T47D (cell line): ENCODE data around the gene EP400.
"Not testable (repeated sequence)": the region's sequence is repeated elsewhere in the genome, so short reads cannot be mapped to it uniquely, and the experiment has no call there.

Experiments used
- DNase-seq, 2 experiments: peaks; one replicate each; pipeline versions ENCODE4 v3.0.0 to v3.0.0-alpha.2; 2011 to 2012; ENCODE audit warnings: low read depth in 1 of 2, low spot score in 1 of 2
- JUND ChIP-seq: IDR thresholded peaks from 2 replicates; pipeline ENCODE4 v1.6.1; 2012; ENCODE audit warnings: low read depth
- in situ Hi-C: cut with HindIII; loops from 2 replicates; pipeline ENCODE4 v1.10.0; 2016; ENCODE audit warnings: low sequenced_read_pairs, low pct_unique_long_range_greater_than_20kb

The EP400 gene

DNA sequence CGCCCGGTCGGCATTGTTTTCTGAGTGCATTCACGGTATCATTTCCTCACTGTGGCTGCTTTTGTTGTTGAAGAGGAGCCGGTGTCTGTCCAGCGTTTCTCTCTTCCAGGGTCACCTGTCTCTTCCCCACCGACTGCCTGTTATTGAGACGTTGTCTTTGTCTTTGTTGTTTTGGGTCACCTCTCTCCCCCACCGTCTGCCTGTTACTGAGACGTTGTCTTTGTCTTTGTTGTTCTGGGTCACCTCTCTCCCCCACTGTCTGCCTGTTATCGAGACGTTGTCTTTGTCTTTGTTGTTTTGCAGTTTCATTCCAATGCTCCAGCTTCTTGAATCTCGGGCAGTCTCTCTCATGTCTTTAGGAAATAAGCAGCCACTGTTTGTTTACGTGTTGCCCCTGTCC, 124.5 kb downstream of the EP400 start:
- TF ChIP-seq JUND, result no peak
- no peak for DNase-seq
- in situ Hi-C loops, result no loop called here

DNA sequence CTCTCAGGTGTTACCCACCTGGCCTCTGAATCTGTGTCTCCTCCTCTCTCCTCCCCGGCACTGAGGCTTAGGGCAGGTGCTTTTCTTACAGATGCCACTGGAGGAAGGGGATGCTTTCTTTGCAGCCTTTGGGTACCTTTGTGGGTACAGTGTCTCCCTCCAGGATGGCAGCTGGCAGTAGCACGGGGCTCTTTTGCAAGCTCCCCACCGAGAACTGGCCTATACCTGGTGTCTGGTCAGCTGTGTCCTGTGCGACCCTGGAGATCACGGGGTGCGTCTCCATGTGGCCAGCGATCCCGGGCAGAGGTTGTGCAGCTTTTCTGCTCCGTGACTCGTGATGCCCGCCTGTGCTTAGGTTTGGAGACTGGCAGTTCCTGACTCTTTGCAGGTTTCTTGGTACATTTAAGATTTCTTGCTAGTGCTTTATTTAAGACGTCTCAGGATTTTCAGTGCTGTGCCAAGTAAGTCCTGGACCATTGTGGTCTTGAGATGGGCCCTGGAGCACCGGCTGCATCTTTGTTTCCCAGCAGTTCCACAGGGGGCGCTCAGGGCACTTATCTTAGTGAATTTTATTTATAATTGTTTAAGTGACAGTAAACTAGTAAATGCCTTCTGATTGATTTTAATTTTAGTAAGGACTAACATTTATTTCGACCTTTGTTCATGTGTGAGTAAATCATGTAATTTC, 125.4 kb downstream of the EP400 start:
- no peak for TF ChIP-seq JUND
- in situ Hi-C loops, result no loop called here
- DNase-seq, result no peak

DNA sequence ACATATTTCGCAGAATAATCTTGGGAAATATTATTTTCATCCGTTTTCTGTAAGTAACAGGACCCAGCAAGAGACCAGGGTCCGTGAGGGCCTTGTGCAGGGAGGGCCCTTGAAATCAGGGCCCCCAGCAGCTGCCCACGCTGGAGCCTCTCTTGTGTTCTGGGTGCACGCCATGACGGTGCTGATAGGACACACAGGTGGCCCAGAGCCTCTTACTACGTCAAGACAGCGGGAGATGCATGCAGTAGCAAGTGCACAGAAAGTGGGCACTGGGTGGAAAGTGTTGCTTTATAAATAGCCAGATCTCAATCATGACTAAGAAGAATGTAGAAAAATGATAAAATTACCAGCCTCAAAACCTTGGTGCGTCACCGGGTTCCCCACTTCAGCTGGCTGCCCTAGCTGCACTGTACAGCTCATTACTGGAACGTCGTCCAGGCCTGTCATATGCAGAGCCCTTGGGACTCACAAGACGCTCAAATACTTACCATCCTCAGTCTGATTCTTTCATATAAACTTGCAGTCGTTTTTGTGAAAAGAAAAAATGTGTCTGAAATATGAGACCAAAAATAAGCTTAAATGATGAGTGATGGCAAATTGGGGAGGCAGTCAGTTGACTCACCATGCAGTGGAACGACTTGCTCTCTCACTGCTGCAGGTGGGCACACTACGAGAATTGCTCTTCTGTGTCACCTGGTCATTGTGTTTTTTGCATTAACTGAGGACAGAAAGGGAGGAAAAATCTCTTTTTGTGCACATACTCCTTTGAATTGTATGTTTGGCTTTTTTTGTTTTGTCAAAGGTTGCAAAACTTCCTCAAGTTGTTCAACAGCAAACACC, 126.2 kb downstream of the EP400 start:
- TF ChIP-seq JUND, result no peak
- in situ Hi-C loops, result no loop called here
- no peak for DNase-seq

DNA sequence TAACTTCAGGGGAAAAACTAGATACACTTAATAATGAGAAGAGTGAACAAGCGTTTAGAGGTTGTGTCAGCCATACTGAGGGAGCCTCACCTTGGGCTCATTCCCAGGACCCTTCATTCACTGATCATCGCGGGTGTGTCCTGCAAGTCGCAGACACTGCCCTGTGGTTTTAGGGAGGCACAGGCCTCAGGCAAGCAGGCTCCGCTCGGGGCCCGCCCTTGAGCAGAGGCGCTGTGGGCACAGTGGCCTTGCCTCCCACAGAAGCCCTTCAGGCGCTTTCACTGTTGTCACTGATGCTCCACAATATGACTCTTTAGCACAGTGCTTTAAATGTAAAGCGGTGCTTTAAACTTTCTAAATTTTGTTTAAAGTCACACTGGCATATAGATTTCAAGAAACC, 127.0 kb downstream of the EP400 start:
- in situ Hi-C loops, result no loop called here
- no peak for TF ChIP-seq JUND
- DNase-seq, result no peak

DNA sequence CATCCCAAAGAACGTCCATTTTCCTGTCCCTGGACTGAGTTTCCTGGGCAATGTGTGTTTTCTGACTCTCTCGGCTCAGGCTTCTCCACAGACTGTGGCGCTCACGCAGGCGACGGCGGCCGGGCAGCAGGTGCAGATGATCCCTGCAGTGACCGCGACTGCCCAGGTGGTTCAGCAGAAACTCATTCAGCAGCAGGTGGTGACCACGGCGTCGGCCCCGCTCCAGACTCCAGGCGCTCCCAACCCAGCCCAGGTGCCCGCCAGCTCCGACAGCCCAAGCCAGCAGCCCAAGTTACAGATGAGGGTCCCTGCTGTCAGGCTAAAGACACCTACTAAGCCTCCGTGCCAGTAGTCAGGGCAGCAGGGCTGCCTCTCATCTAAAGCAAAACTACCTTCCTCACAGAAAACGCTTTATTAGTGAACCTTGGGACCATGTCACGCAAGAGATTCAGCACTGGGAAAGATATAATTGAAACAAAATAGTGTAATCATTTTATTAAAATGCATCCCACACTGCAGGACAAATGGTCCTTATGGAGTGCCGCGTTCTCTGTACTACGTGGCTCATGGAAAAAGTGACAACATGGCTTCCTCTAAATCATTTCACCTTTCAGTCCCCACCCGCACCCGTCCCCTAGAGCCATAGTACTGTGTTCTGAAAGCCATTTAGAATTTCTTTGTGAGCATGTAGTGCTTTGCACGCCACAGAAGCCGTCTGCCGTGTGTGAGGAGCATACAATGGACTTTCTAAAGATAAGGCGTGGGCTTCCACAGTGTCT, 127.8 kb downstream of the EP400 start:
- in situ Hi-C loops, result no loop called here
- no peak for TF ChIP-seq JUND

DNA sequence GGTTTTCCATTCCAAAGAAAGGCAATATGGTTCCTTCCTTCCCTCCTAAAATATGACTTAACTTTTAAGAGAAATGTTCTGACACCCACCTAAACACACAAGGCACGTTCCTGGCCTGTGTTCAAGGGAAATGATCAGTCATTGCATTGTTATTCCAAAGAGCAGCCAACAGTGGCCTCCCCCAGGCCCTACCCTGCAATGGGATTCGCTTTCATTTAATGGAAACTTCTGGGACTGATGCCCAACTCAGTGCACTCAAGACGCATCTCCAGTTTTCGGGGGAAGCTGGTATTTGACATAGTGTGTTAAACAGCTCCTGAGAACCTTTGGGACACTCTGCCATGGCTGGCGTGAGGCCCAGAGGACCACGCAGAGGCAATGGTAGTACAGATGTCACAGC, 128.4 kb downstream of the EP400 start:
- in situ Hi-C loops, result no loop called here
- no peak for TF ChIP-seq JUND
- no peak for DNase-seq

More for the DNA sequence above, 127.8 kb downstream of the EP400 start:
- DNase-seq, result no peak

DNA sequence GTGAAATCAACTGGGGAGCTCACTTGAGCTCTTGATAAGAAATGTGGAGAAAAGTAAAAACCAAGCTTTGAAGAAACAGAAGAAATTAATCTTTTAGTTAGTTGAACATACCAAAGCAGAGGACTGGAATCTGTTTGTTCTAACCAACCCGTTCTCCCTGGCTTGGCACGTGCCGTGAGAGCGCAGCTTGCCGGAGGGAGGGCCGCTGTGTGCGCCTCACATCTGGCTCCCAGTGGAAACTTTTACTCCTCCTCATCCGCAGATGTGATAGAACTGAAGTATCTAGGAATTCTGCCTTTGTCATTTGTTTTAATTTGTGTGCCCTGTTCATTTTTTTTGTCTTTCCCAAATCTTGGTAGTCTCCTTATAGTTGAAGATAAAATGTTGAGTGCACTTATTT, 129.5 kb downstream of the EP400 start:
- TF ChIP-seq JUND, result no peak
- in situ Hi-C loops, result no loop called here
- no peak for DNase-seq

DNA sequence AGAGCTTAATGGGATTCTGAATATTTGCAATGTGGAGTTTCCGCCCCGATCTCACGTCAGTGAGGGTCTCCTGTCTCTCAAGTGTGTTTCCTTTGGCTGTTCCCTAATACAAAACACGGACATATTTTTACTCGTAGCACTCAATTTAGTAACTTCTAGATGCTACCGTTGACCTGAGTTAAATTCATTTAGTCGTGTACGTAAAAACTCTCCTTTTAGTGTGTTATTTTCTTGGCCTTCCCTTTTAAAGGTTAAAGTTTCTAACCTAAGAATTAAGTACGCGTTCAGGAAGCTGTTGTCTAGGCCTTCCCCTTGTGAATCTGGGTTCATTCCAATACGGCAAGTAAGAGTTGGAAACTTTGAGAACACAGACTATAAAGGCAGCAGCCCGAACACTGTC, 130.0 kb downstream of the EP400 start:
- TF ChIP-seq JUND, result no peak
- DNase-seq, result no peak
- in situ Hi-C loops, result no loop called here

DNA sequence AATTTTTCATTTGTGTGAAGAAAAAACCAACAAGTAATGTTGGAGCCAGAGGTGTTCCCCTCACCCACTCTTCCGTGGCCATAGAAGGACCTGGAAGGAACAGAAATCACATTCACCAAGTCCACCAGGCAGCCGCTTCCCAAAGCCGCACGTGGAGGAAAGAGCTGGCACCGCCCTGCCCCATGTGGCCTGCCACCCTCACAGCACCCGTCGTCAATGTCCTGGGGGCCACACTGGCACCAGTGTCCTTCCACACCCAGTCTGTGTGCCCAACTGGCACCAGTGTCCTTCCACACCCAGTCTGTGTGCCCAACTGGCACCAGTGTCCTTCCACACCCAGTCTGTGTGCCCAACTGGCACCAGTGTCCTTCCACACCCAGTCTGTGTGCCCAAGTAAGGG, 130.8 kb downstream of the EP400 start:
- DNase-seq, in situ Hi-C loops: not testable (repeated sequence)

DNA sequence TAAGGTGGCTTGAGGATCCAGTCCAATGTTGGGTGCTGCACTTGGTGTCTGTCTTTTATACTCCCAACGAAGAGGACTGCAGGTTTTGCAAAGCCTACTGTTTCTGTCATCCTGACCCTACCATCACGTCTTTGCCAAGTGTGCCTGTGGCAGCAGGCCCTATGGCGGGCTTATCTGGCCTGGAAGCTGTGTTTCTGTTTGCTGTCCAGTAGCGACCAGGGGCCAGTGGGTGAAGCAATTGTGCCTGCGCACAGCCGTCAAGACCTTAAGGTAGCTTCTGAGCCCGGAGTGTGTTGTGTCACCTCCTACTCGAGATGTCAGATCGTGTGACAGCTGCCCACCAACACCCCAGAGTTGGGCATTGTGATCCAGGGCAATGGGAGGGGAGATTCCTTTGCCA, 131.7 kb downstream of the EP400 start:
- no peak for TF ChIP-seq JUND
- in situ Hi-C loops, result no loop called here
- no peak for DNase-seq

DNA sequence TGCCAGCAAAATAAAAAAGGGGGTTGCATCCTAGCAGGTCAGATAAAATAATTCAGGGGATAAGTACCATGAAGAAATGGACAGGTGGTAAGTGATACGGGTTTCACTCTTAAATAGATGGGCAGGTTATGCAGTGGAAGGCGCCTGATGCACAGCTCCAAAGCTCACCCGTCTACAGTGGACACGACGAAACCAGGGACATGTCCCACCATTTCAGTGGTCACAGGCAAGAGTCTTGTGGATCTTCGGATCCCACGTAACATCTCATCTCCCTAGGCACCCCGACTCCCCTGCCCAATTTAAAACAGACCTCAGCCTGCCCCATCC, 133.8 kb downstream of the EP400 start:
- no peak for TF ChIP-seq JUND
- in situ Hi-C loops, result no loop called here
- no peak for DNase-seq

DNA sequence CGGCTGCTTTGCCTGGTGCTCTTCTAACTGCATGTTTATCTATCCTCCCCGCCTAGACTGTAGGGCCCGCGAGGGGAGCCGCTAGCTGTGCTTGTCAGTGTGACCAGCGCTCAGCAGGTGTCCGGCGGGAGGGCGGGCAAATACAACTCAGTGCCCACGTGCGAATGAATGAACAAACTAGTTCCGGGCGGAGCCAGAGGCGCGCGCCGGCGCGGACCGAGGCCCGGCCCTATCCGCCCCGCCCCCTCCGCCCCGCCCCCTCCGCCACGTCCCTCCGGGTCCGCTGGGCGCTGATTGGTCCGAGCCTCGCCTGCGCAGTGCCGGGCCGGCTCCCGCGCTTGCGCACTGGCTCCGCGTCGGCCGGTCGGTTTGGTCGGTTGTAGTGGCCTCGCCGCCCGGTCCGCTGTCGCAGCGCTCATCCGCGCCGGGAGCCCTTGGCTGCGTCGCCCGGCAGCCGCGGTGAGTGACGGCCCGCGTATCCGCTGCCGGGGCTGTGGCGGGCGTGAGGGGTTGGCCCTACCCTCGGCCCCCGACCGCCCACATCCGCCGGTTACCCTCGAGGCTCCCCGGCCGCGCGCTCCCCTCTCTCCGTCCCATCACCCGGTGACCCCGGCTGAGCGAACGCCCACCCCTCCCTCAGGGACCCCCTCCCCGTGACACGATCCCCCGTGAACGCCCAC, 134.3 kb downstream of the EP400 start:
- TF ChIP-seq JUND, result no peak
- peak; percentile 95 to 100 for DNase-seq
- in situ Hi-C loops, result no loop called here
